HG03025 (cell line): ENCODE measurements around the gene RASAL2.
A peak's percentile ranks its signal among the peaks of the same experiment; 100 is the strongest.

Experiments used
- ATAC-seq: cut with Tn5 transposase; IDR thresholded peaks from one replicate; pipeline ENCODE4 v1.9.1; 2021; ENCODE audit warnings: mild to moderate bottlenecking, moderate library complexity; ENCODE audit not compliant: unreplicated experiment, low FRiP score

The RASAL2 gene

GRCh38 chr1:178412400-178412770 lies 318.5 kb downstream of the RASAL2 start:
- peak; percentile 91 for ATAC-seq

GRCh38 chr1:178417858-178418257 lies 324.0 kb downstream of the RASAL2 start:
- no peak for ATAC-seq

- peak; percentile 83 for ATAC-seq
Observed at GRCh38 chr1:178418284-178418955, 324.5 kb downstream of the RASAL2 start.

GRCh38 chr1:178434360-178434759 lies 340.5 kb downstream of the RASAL2 start:
- ATAC-seq, result no peak

- no peak for ATAC-seq
Observed at GRCh38 chr1:178434899-178435435, 341.1 kb downstream of the RASAL2 start.

- ATAC-seq, result no peak
Observed at GRCh38 chr1:178436899-178437298, 343.0 kb downstream of the RASAL2 start.

- no peak for ATAC-seq
Observed at GRCh38 chr1:178438432-178438831, 344.5 kb downstream of the RASAL2 start.

- ATAC-seq, result no peak
Observed at GRCh38 chr1:178442925-178443324, 349.0 kb downstream of the RASAL2 start.

GRCh38 chr1:178450871-178451270 lies 357.0 kb downstream of the RASAL2 start:
- ATAC-seq, result no peak

- ATAC-seq, result no peak
Observed at GRCh38 chr1:178451529-178451928, 357.6 kb downstream of the RASAL2 start.

- no peak for ATAC-seq
Observed at GRCh38 chr1:178452013-178452412, 358.1 kb downstream of the RASAL2 start.

GRCh38 chr1:178456472-178456871 lies 362.6 kb downstream of the RASAL2 start:
- no peak for ATAC-seq

GRCh38 chr1:178457651-178458050 lies 363.7 kb downstream of the RASAL2 start:
- no peak for ATAC-seq

- ATAC-seq, result no peak
Observed at GRCh38 chr1:178458203-178458602, 364.3 kb downstream of the RASAL2 start.

- ATAC-seq, result no peak
Observed at GRCh38 chr1:178461104-178461503, 367.2 kb downstream of the RASAL2 start.

GRCh38 chr1:178461701-178462100 lies 367.8 kb downstream of the RASAL2 start:
- ATAC-seq, result no peak

GRCh38 chr1:178464141-178464540 lies 370.2 kb downstream of the RASAL2 start:
- ATAC-seq, result no peak

GRCh38 chr1:178464566-178464965 lies 370.7 kb downstream of the RASAL2 start:
- ATAC-seq, result no peak

GRCh38 chr1:178465011-178465410 lies 371.1 kb downstream of the RASAL2 start:
- ATAC-seq, result no peak

- no peak for ATAC-seq
Observed at GRCh38 chr1:178467837-178468236, 373.9 kb downstream of the RASAL2 start.

GRCh38 chr1:178470411-178470960 lies 376.6 kb downstream of the RASAL2 start:
- no peak for ATAC-seq

- ATAC-seq, result no peak
Observed at GRCh38 chr1:178472531-178472930, 378.6 kb downstream of the RASAL2 start.
